Dermis microvascular lymphatic vessel endothelial cell (primary cell): ENCODE measurements around the gene SLC25A11. TPM values are rescaled to one million over a fixed set of nuclear protein-coding genes. Genes with fewer than 3 reads are reported as not detected.

Experiments
- DNase-seq, 2 donors: peaks; one replicate each; pipeline versions ENCODE4 v3.0.0 to v3.0.0-alpha.2; 2010; ENCODE audit warnings: low read depth in 2 of 2
- total RNA-seq: library from RNA; depleted of rRNA; stranded (reverse); fragments of >200 nt; gene quantifications from 2 replicates; pipeline ENCODE4 v1.2.1, GENCODE V29; 2014

The SLC25A11 gene
- 47.4 and 62.8 TPM in 2 replicates for total RNA-seq

- DNase-seq = peak; percentile 100
Observed at GRCh38 chr17:4939796-4940554, at the start of gene SLC25A11, which contains the start of gene RNF167. SLC25A11 (minus strand) TSS chr17:4940046; CDS start chr17:4939910, 136 bp downstream. RNF167 (plus strand) TSS chr17:4940268; CDS start chr17:4940910, 642 bp downstream.

- no peak for DNase-seq
Observed at GRCh38 chr17:4987767-4988567, 48.1 kb upstream of the SLC25A11 start.

- peak; percentile 56 to 89 for DNase-seq
Observed at GRCh38 chr17:4986951-4987766, 47.3 kb upstream of the SLC25A11 start, which contains the start of gene CAMTA2. CAMTA2 (minus strand) TSS chr17:4987675; CDS start chr17:4986222, 1,453 bp downstream.

- DNase-seq = peak; percentile 35 to 69
Observed at GRCh38 chr17:4986403-4986802, 46.6 kb upstream of the SLC25A11 start.

- DNase-seq = no peak
Observed at GRCh38 chr17:4982305-4982704, 42.5 kb upstream of the SLC25A11 start.

GRCh38 chr17:4980644-4981216 lies 40.9 kb upstream of the SLC25A11 start:
- peak; percentile 47 to 70 for DNase-seq

- no peak for DNase-seq
Observed at GRCh38 chr17:4978726-4979125, 38.9 kb upstream of the SLC25A11 start.

- DNase-seq = no peak
Observed at GRCh38 chr17:4974115-4974670, 34.3 kb upstream of the SLC25A11 start.

- DNase-seq = no peak
Observed at GRCh38 chr17:4973256-4974114, 33.6 kb upstream of the SLC25A11 start.

- no peak for DNase-seq
Observed at GRCh38 chr17:4972752-4973151, 32.9 kb upstream of the SLC25A11 start.

GRCh38 chr17:4972322-4972721 lies 32.5 kb upstream of the SLC25A11 start:
- DNase-seq = no peak

- DNase-seq = no peak
Observed at GRCh38 chr17:4971826-4972225, 32.0 kb upstream of the SLC25A11 start.

- DNase-seq = no peak
Observed at GRCh38 chr17:4970273-4970672, 30.4 kb upstream of the SLC25A11 start.

- no peak for DNase-seq
Observed at GRCh38 chr17:4969551-4970173, 29.8 kb upstream of the SLC25A11 start.

- DNase-seq = peak in 1 of 2 donors; percentile 21
Observed at GRCh38 chr17:4969047-4969550, 29.3 kb upstream of the SLC25A11 start.

- peak in 1 of 2 donors; percentile 16 for DNase-seq
Observed at GRCh38 chr17:4968486-4969046, 28.7 kb upstream of the SLC25A11 start.

GRCh38 chr17:4967539-4968485 lies 28.0 kb upstream of the SLC25A11 start, which contains the start of gene SPAG7:
SPAG7 (minus strand) TSS chr17:4967817; CDS start chr17:4967804, 13 bp downstream.
- DNase-seq = peak; percentile 96 to 99
